B cell (primary cell): ENCODE results near the gene TCF7L1. TPM values are rescaled to one million over a fixed set of nuclear protein-coding genes. Genes with fewer than 3 reads are reported as not detected.

Experiments
- ATAC-seq: fragments of 200-7000 bp; cut with Tn5 transposase; one replicate; pipeline ENCODE4 v1.10.0; 2021; ENCODE audit warnings: low read depth, mild to moderate bottlenecking, moderate number of reproducible peaks, moderate library complexity
- CTCF ChIA-PET: fragments of 350-600 bp; sonication (Branson Sonifier 250); formaldehyde crosslinking; loops from one replicate; lab custom pipeline; 2021; ENCODE audit warnings: antibody characterized with exemption, inconsistent platforms; lab: Charles Lee
- POLR2A ChIA-PET: fragments of 350-600 bp; sonication (Branson Sonifier 250); formaldehyde crosslinking; loops from one replicate; lab custom pipeline; 2021; ENCODE audit warnings: antibody characterized with exemption; lab: Charles Lee
- DNase-seq: peaks from one replicate; pipeline ENCODE4 v3.0.0; 2013
- H2AFZ ChIP-seq: 2 replicates; pipeline ENCODE4 v1.6.1; 2012; ENCODE audit warnings: mild to moderate bottlenecking, low read depth, low read length; ENCODE audit not compliant: insufficient read depth, poor library complexity, severe bottlenecking
- H3K27ac ChIP-seq, 2 donors: 1 replicate in 1 of 2; 2 replicates in 1 of 2; pipeline ENCODE4 v1.5.1; 2012 to 2013; ENCODE audit warnings: low read length in 2 of 2, mild to moderate bottlenecking in 2 of 2, moderate library complexity in 1 of 2
- H3K27me3 ChIP-seq, 4 experiments: fragments of 200-600 bp in 1 of 4; sonication (generic) in 1 of 4; replicated peaks in 1 of 4; 1 replicate in 2 of 4; 2 replicates in 2 of 4; pipeline versions ENCODE4 v1.6.1 to v1.7.0; 2013 to 2016; ENCODE audit warnings: low read length in 3 of 4, mild to moderate bottlenecking in 2 of 4, mixed read lengths in 1 of 4, moderate library complexity in 1 of 4; ENCODE audit not compliant: insufficient read depth in 4 of 4, control insufficient read depth in 3 of 4; ENCODE audit errors: control extremely low read depth in 1 of 4
- H3K36me3 ChIP-seq, 2 experiments: replicated peaks in 1 of 2; 1 replicate in 1 of 2; 2 replicates in 1 of 2; pipeline versions ENCODE4 v1.6.1 to v1.7.1; 2013; ENCODE audit warnings: low read length in 1 of 2; ENCODE audit not compliant: insufficient read depth in 2 of 2, control insufficient read depth in 1 of 2; ENCODE audit errors: control extremely low read depth in 1 of 2, extremely low read depth in 1 of 2
- H3K4me1 ChIP-seq, 2 donors: fragments of 200-600 bp in 1 of 2; sonication (generic) in 1 of 2; 1 replicate in 1 of 2; 2 replicates in 1 of 2; pipeline versions ENCODE4 v1.5.1 to v1.6.1; 2013 to 2017; ENCODE audit warnings: low read length in 2 of 2; ENCODE audit not compliant: control insufficient read depth in 2 of 2, insufficient read depth in 2 of 2
- H3K4me2 ChIP-seq: replicated peaks from 2 replicates; pipeline ENCODE3; 2012; ENCODE audit warnings: mild to moderate bottlenecking, low read depth, low read length; ENCODE audit not compliant: poor library complexity, severe bottlenecking
- H3K4me3 ChIP-seq, 5 experiments: fragments of 200-600 bp in 1 of 5; sonication (generic) in 1 of 5; 1 replicate in 3 of 5; 2 replicates in 2 of 5; pipeline versions ENCODE4 v1.5.1 to v1.7.0; 2011 to 2016; ENCODE audit warnings: low read length in 4 of 5, mild to moderate bottlenecking in 4 of 5, low read depth in 2 of 5, control low read depth in 1 of 5, moderate library complexity in 1 of 5; ENCODE audit not compliant: insufficient read depth in 1 of 5; ENCODE audit errors: control extremely low read depth in 1 of 5, extremely low read depth in 1 of 5
- H3K79me2 ChIP-seq: fragments of 200-600 bp; sonication (generic); one replicate; pipeline ENCODE4 v1.6.0; 2016; ENCODE audit warnings: low read length; ENCODE audit not compliant: control insufficient read depth, insufficient read depth
- H3K9ac ChIP-seq: fragments of 200-600 bp; sonication (generic); 2 replicates; pipeline ENCODE4 v1.6.1; 2017; ENCODE audit warnings: mild to moderate bottlenecking, low read length, moderate library complexity
- H3K9me3 ChIP-seq, 3 donors: one replicate each; pipeline versions ENCODE4 v1.6.1 to v1.7.1; 2013; ENCODE audit warnings: low read length in 2 of 3; ENCODE audit not compliant: control insufficient read depth in 2 of 3, insufficient read depth in 1 of 3; ENCODE audit errors: control extremely low read depth in 1 of 3
- H4K20me1 ChIP-seq: 2 replicates; pipeline ENCODE4 v1.6.0; 2012; ENCODE audit warnings: mild to moderate bottlenecking, low read length; ENCODE audit not compliant: insufficient read depth, control insufficient read depth, poor library complexity, severe bottlenecking
- H3K27ac Mint-ChIP-seq: one replicate; pipeline ENCODE4 v1.8.0; 2021; ENCODE audit warnings: mixed read lengths
- H3K27me3 Mint-ChIP-seq: one replicate; pipeline ENCODE4 v1.8.0; 2021; ENCODE audit warnings: mixed read lengths
- H3K4me1 Mint-ChIP-seq: one replicate; pipeline ENCODE4 v1.8.0; 2021; ENCODE audit warnings: mixed read lengths
- H3K4me3 Mint-ChIP-seq: one replicate; pipeline ENCODE4 v1.8.0; 2021; ENCODE audit warnings: mixed read lengths
- H3K9me3 Mint-ChIP-seq: one replicate; pipeline ENCODE4 v1.8.0; 2022; ENCODE audit warnings: mixed read lengths; ENCODE audit not compliant: insufficient read depth
- CTCF ChIP-seq: fragments of 200-600 bp; IDR thresholded peaks from one replicate; pipeline ENCODE4 v1.8.0; 2022; ENCODE audit warnings: antibody characterized with exemption, mild to moderate bottlenecking
- EZH2 ChIP-seq: IDR thresholded peaks from 2 replicates; pipeline ENCODE4 v1.6.1; 2012; ENCODE audit warnings: borderline replicate concordance, low read depth, mild to moderate bottlenecking, moderate library complexity, low read length; ENCODE audit not compliant: insufficient read depth, poor library complexity, severe bottlenecking
- WGBS: methylation state at CpG from one replicate; pipeline ENCODE4 v1.1.5; 2013; ENCODE audit warnings: missing lambda C conversion rate; ENCODE audit not compliant: insufficient coverage; 5-methylcytosine and 5-hydroxymethylcytosine counted together
- intact Hi-C: fragments of 100-400 bp; cut with micrococcal nuclease; formaldehyde crosslinking; loops from one replicate; pipeline ENCODE4 v1.10.0; 2022
- polyA plus RNA-seq: library from polyadenylated mRNA; depleted of rRNA; stranded (reverse); fragments of >200 nt; gene quantifications from 2 replicates; pipeline ENCODE4 v1.2.3, GENCODE V29; 2012
- total RNA-seq, 2 donors: library from RNA; stranded (reverse); fragments of 120-200 nt in 1 of 2; gene quantifications; 1 replicate in 1 of 2; 2 replicates in 1 of 2; pipeline versions ENCODE4 v1.2.3 to v1.2.4, GENCODE V29; 2013 to 2022

The TCF7L1 gene
- total and polyA plus RNA-seq, 2 donors (not counting 1 experiment from before 2014, with no cell fraction given) = 0.67 to 0.81 TPM

GRCh38 chr2:85243101-85244072 lies 110.2 kb downstream of the TCF7L1 start:
- intact Hi-C loops = no loop called here
- H3K4me1 ChIP-seq = no peaks in the 10 kb centered on the region
- no peak overlapping the region for H2AFZ ChIP-seq
- Mint-ChIP-seq H3K27ac (no peak overlapping the region), H3K9me3 (no peaks in the 10 kb centered on the region), H3K4me3 (no peak overlapping the region), H3K27me3 (peaks cover 34% of the 10 kb centered on the region), H3K4me1 (no peaks in the 10 kb centered on the region)
- no peak for DNase-seq
- H3K4me2 ChIP-seq = no peak overlapping the region
- no peak for ATAC-seq
- no peaks in the 10 kb centered on the region for H4K20me1 ChIP-seq
- TF ChIP-seq CTCF (peak; percentile 18), EZH2 (no peak)
- H3K79me2 ChIP-seq = no peaks in the 10 kb centered on the region
- no peak overlapping the region for H3K4me3 ChIP-seq
- H3K9me3 ChIP-seq = no peaks in the 10 kb centered on the region
- no peak overlapping the region for H3K27ac ChIP-seq
- no peak overlapping the region for H3K9ac ChIP-seq
- H3K36me3 ChIP-seq = no peaks in the 10 kb centered on the region
- 74% methylated on average over 17 of the region's 24 CpGs for WGBS
- CTCF ChIA-PET = no interaction called here
- POLR2A ChIA-PET = no interaction called here
- H3K27me3 ChIP-seq = peaks cover 0 to 6% (median 0%) of the 10 kb centered on the region in 4 experiments

- DNase-seq = no peak
- no peaks in the 10 kb centered on the region for H3K4me1 Mint-ChIP-seq
- intact Hi-C loops = no loop called here
- Histone ChIP-seq H3K9me3 (no peaks in the 10 kb centered on the region), H3K27me3 (no peaks in the 10 kb centered on the region), H3K79me2 (no peaks in the 10 kb centered on the region), H3K4me1 (no peaks in the 10 kb centered on the region), H3K4me2 (no peak overlapping the region), H3K27ac (no peak overlapping the region), H3K9ac (no peak overlapping the region), H3K4me3 (no peak overlapping the region), H3K36me3 (no peaks in the 10 kb centered on the region), H2AFZ (no peak overlapping the region), H4K20me1 (no peaks in the 10 kb centered on the region)
- TF ChIP-seq EZH2 (no peak), CTCF (no peak)
- no peaks in the 10 kb centered on the region for H3K9me3 Mint-ChIP-seq
- ChIA-PET POLR2A (no interaction called here), CTCF (interaction anchor here (1.1 kb wide), 1 partner anchor 40 kb away, joined by 3 read pairs; no protein-coding TSS in a partner anchor)
- WGBS = 89% methylated on average over 7 of the region's 7 CpGs
- peaks cover 30% of the 10 kb centered on the region for H3K27me3 Mint-ChIP-seq
- no peak overlapping the region for H3K4me3 Mint-ChIP-seq
- ATAC-seq = no peak
- H3K27ac Mint-ChIP-seq = no peak overlapping the region
Observed at GRCh38 chr2:85244828-85245227, 111.6 kb downstream of the TCF7L1 start.
